ENCODE data around the gene ACOT2.
"Not testable (repeated sequence)": the region's sequence is repeated elsewhere in the genome, so short reads cannot be mapped to it uniquely, and the experiment has no call there.

The ACOT2 gene

GRCh38 chr14:73568886-73569184 lies 178 bp upstream of the ACOT2 start:
- not testable (repeated sequence) for DNase-seq

GRCh38 chr14:73570913-73571312 lies 1.9 kb downstream of the ACOT2 start:
- peak; percentile 69 for DNase-seq

GRCh38 chr14:73573034-73573433 lies 4.0 kb downstream of the ACOT2 start:
- not testable (repeated sequence) for DNase-seq

- not testable (repeated sequence) for DNase-seq
Measured at GRCh38 chr14:73573740-73574139, 4.7 kb downstream of the ACOT2 start.

GRCh38 chr14:73574251-73574650 lies 5.2 kb downstream of the ACOT2 start:
- DNase-seq, result not testable (repeated sequence)

- no peak for DNase-seq
Measured at GRCh38 chr14:73576391-73576790, 7.4 kb downstream of the ACOT2 start.

GRCh38 chr14:73577214-73577613 lies 8.2 kb downstream of the ACOT2 start:
- DNase-seq, result not testable (repeated sequence)

GRCh38 chr14:73582102-73582979 lies 13.3 kb downstream of the ACOT2 start:
- DNase-seq, result not testable (repeated sequence)

- no peak for DNase-seq
Measured at GRCh38 chr14:73588695-73589094, 19.7 kb downstream of the ACOT2 start.

- DNase-seq, result no peak
Measured at GRCh38 chr14:73589116-73589515, 20.1 kb downstream of the ACOT2 start.

- not testable (repeated sequence) for DNase-seq
Measured at GRCh38 chr14:73590673-73591004, 21.6 kb downstream of the ACOT2 start.

GRCh38 chr14:73591690-73592449 lies 22.9 kb downstream of the ACOT2 start, which contains the start of gene ACOT4:
Gene ACOT4 (plus strand): TSS chr14:73591873. CDS start chr14:73591960, 87 bp downstream.
- peak; percentile 62 for DNase-seq

- no peak for DNase-seq
Measured at GRCh38 chr14:73594491-73594890, 25.5 kb downstream of the ACOT2 start.

GRCh38 chr14:73599499-73599898 lies 30.5 kb downstream of the ACOT2 start:
- DNase-seq, result no peak

- no peak for DNase-seq
Measured at GRCh38 chr14:73602994-73603393, 34.0 kb downstream of the ACOT2 start.

- no peak for DNase-seq
Measured at GRCh38 chr14:73606271-73606670, 37.3 kb downstream of the ACOT2 start.

- DNase-seq, result no peak
Measured at GRCh38 chr14:73607241-73607640, 38.2 kb downstream of the ACOT2 start.

- DNase-seq, result no peak
Measured at GRCh38 chr14:73610687-73611086, 41.7 kb downstream of the ACOT2 start.

- peak; percentile 67 for DNase-seq
Measured at GRCh38 chr14:73612339-73613045, 43.5 kb downstream of the ACOT2 start, which contains the start of gene ACOT6. Gene ACOT6 (plus strand): TSS chr14:73612517. CDS start chr14:73612572, 55 bp downstream.

- DNase-seq, result no peak
Measured at GRCh38 chr14:73613046-73613383, 44.0 kb downstream of the ACOT2 start.

- DNase-seq, result no peak
Measured at GRCh38 chr14:73613419-73613963, 44.5 kb downstream of the ACOT2 start.

- DNase-seq, result no peak
Measured at GRCh38 chr14:73616831-73617230, 47.8 kb downstream of the ACOT2 start.

GRCh38 chr14:73619524-73619923 lies 50.5 kb downstream of the ACOT2 start:
- no peak for DNase-seq

All from activated naive CD4-positive, alpha-beta T cell treated with anti-CD3 and anti-CD28 coated beads, Interleukin-2, amount 50 U/mL, for 16 hours (primary cell).